Right lobe of liver (tissue), 6 donors: ENCODE data around the gene ZNF679. TPM values are rescaled to one million over a fixed set of nuclear protein-coding genes. Genes with fewer than 3 reads are reported as not detected.
A peak's percentile ranks its signal among the peaks of the same experiment; 100 is the strongest.
"Not testable (repeated sequence)": the region's sequence is repeated elsewhere in the genome, so short reads cannot be mapped to it uniquely, and the experiment has no call there.

Experiments
- ATAC-seq, 4 donors: fragments of 200-7000 bp; cut with Tn5 transposase; one replicate each; pipeline ENCODE4 v1.9.1; 2020; ENCODE audit warnings: mild to moderate bottlenecking in 4 of 4, moderate library complexity in 4 of 4
- DNase-seq, 3 donors: peaks; one replicate each; pipeline ENCODE4 v3.0.0-alpha.2; 2020
- H3K27ac ChIP-seq, 3 donors: fragments of 200-600 bp; one replicate each; pipeline ENCODE4 v1.8.0; 2022
- H3K27me3 ChIP-seq, 2 donors: fragments of 200-600 bp; one replicate each; pipeline ENCODE4 v1.8.0; 2022
- H3K36me3 ChIP-seq, 4 donors: fragments of 200-600 bp; sonication (generic) in 1 of 4; one replicate each; pipeline versions ENCODE4 v1.5.1 to v1.8.0; 2017 to 2022; ENCODE audit warnings: control low read depth in 1 of 4
- H3K4me1 ChIP-seq, 4 donors: fragments of 200-600 bp; sonication (generic) in 1 of 4; one replicate each; pipeline versions ENCODE4 v1.5.1 to v1.8.0; 2017 to 2022; ENCODE audit warnings: control low read depth in 1 of 4
- H3K4me3 ChIP-seq, 3 donors: fragments of 200-600 bp; one replicate each; pipeline ENCODE4 v1.8.0; 2022
- H3K9me3 ChIP-seq, 4 donors: fragments of 200-600 bp; sonication (generic) in 1 of 4; one replicate each; pipeline versions ENCODE4 v1.5.1 to v1.8.0; 2017 to 2022; ENCODE audit warnings: control low read depth in 1 of 4
- CTCF ChIP-seq, 4 donors: fragments of 200-600 bp in 3 of 4; fragments of 450-650 bp in 1 of 4; IDR thresholded peaks; one replicate each; pipeline versions ENCODE4 v1.5.1 to v1.8.0; 2016 to 2022; ENCODE audit warnings: antibody characterized with exemption in 4 of 4, mild to moderate bottlenecking in 2 of 4
- POLR2A ChIP-seq: fragments of 450-650 bp; IDR thresholded peaks from one replicate; pipeline ENCODE4 v1.6.1; 2017; ENCODE audit warnings: antibody characterized with exemption, mild to moderate bottlenecking
- WGBS: methylation state at CpG from one replicate; pipeline ENCODE4 v1.1.6; 2018; ENCODE audit warnings: low coverage, low lambda C conversion rate; ENCODE audit not compliant: insufficient coverage; ENCODE audit errors: missing lambda C conversion rate; 5-methylcytosine and 5-hydroxymethylcytosine counted together
- intact Hi-C, 2 donors: fragments of 100-400 bp; cut with DNase I; formaldehyde crosslinking; loops; one replicate each; pipeline versions ENCODE4 v1.11.2 to v1.14.1; 2022
- total RNA-seq, 6 experiments: library from RNA; depleted of rRNA in 2 of 6; stranded (reverse); fragments of >200 nt in 2 of 6; fragmentation: NEBNext Ultra II Directional in 3 of 6; extraction: Animal tissue kit (Norgen Biotek cat#: 25700) in 3 of 6; gene quantifications; one replicate each; pipeline versions ENCODE4 v1.1.0 to v1.2.4, GENCODE V29; 2016 to 2023
- donor health status: DM: no; HTN: yes; CAD: no.
- donor health status: DM: no; HTN: no; CAD: no.
- donor health status: DM: no; HTN: no; CAD: no.
- donor health status: DM: no; HTN: yes; CAD: no.
- donor health status: DM: no; HTN: yes; CAD: no.

Gene ZNF679
- total RNA-seq, 6 experiments from 2014 or later, result not detected

- peak; percentile 99 to 100 (median 100) for ATAC-seq
- 3% methylated on average over 23 of the region's 33 CpGs for WGBS
These were observed 85.6 kb downstream of the ZNF679 start, which contains the start of gene ZNF736 for GRCh38 chr7:64313740-64314491. ZNF736 (plus strand) TSS chr7:64313961; CDS start chr7:64314151, 190 bp downstream.

GRCh38 chr7:64314566-64314965, 86.3 kb downstream of the ZNF679 start:
- H3K27me3 ChIP-seq, result no peaks in the 10 kb centered on the region
- WGBS, result 33% methylated on average over 8 of the region's 10 CpGs

More at GRCh38 chr7:64313740-64314491, 85.6 kb downstream of the ZNF679 start, which contains the start of gene ZNF736:
- intact Hi-C loops, result no loop called here
- peak; percentile 48 for TF ChIP-seq POLR2A
- no peak for TF ChIP-seq CTCF (IDR thresholded peaks at IDR 0.05)
- Histone ChIP-seq H3K4me1 (peaks cover 0 to 12% (median 0%) of the 10 kb centered on the region in 4 donors), H3K4me3 (peak within 1 kb of the TSS; percentile 50 to 78 (median 70)), H3K36me3 (no peaks in the 10 kb centered on the region), H3K9me3 (no peaks in the 10 kb centered on the region), H3K27ac (peak within 1 kb of the TSS; percentile 32 to 73 (median 35)), H3K27me3 (no peaks in the 10 kb centered on the region)
- peak; percentile 82 to 90 (median 84) for DNase-seq

GRCh38 chr7:64316031-64316742, 87.9 kb downstream of the ZNF679 start:
- H3K27ac ChIP-seq, H3K9me3 ChIP-seq, ATAC-seq, H3K36me3 ChIP-seq, H3K4me3 ChIP-seq, DNase-seq, intact Hi-C loops, H3K27me3 ChIP-seq: not testable (repeated sequence)
- WGBS, result 20% methylated on average over 1 of the region's 1 CpG
- H3K4me1 ChIP-seq, result peaks cover 0 to 12% (median 0%) of the 10 kb centered on the region in 4 donors

More at GRCh38 chr7:64314566-64314965, 86.3 kb downstream of the ZNF679 start:
- peak overlapping the region; percentile 50 to 78 (median 70) for H3K4me3 ChIP-seq
- DNase-seq, result no peak
- H3K36me3 ChIP-seq, result no peaks in the 10 kb centered on the region
- no peak for ATAC-seq
- H3K27ac ChIP-seq, result peak overlapping the region; percentile 32 to 73 (median 35)
- TF ChIP-seq POLR2A, result no peak
- TF ChIP-seq CTCF (IDR thresholded peaks at IDR 0.05), result no peak
- intact Hi-C loops, result no loop called here
- no peaks in the 10 kb centered on the region for H3K9me3 ChIP-seq
- peaks cover 0 to 12% (median 0%) of the 10 kb centered on the region in 4 donors for H3K4me1 ChIP-seq

Other genes with a start within 250 kb of the ZNF679 start
- not detected for gene ZNF722, start 229.6 kb upstream of the ZNF679 start, total RNA-seq
- gene ZNF727, start 183.0 kb upstream of the ZNF679 start, total RNA-seq, result under 1 TPM in 4 of 6 experiments, not detected in 2; 0.27 to 0.57 (median 0.36) TPM
- gene ZNF735, start 21.3 kb upstream of the ZNF679 start, total RNA-seq, result not detected
- gene ZNF736, start 85.5 kb downstream of the ZNF679 start, total RNA-seq, result 1 to 10 TPM; 3.0 to 6.7 (median 4.1) TPM